IMR-90 (cell line): ENCODE measurements around the gene ECSIT. TPM values are rescaled to one million over a fixed set of nuclear protein-coding genes. Genes with fewer than 3 reads are reported as not detected.

Experiments used
- ATAC-seq: fragments of 200-7000 bp; cut with Tn5 transposase; 2 replicates; pipeline ENCODE4 v1.9.1; 2020; ENCODE audit warnings: low read depth, mild to moderate bottlenecking, moderate library complexity
- BruUV-seq: library from RNA; stranded (reverse); fragments of 400-500 nt; replicated peaks from 2 replicates; lab custom pipeline; 2021; lab: Mats Ljungman, UMichigan
- CTCF ChIA-PET: fragments of 300-600 bp; formaldehyde crosslinking; extraction: SDS; loops from one replicate; lab custom pipeline; 2021; ENCODE audit warnings: antibody characterized with exemption; lab: Yijun Ruan, JAX
- POLR2A ChIA-PET: fragments of 300-600 bp; sonication (Branson Sonifier 250); formaldehyde crosslinking; loops from one replicate; lab custom pipeline; 2022; ENCODE audit warnings: antibody characterized with exemption; ENCODE audit not compliant: unreplicated experiment; lab: Charles Lee
- DNase-seq: peaks from one replicate; pipeline ENCODE4 v3.0.0; 2013
- H2AFZ ChIP-seq: replicated peaks from 2 replicates; pipeline ENCODE3; 2013; ENCODE audit warnings: low read length, mild to moderate bottlenecking; ENCODE audit not compliant: poor library complexity
- H2AK5ac ChIP-seq: 2 replicates; pipeline ENCODE4 v1.6.1; 2013; ENCODE audit warnings: low read depth, low read length, inconsistent platforms
- H2AK9ac ChIP-seq: replicated peaks from 2 replicates; pipeline ENCODE3; 2013; ENCODE audit warnings: mild to moderate bottlenecking, low read depth, low read length, moderate library complexity; ENCODE audit not compliant: poor library complexity
- H2BK120ac ChIP-seq: 2 replicates; pipeline ENCODE4 v1.6.1; 2013; ENCODE audit warnings: low read depth, low read length, inconsistent platforms
- H2BK15ac ChIP-seq: 3 replicates; pipeline ENCODE4 v1.6.1; 2013; ENCODE audit warnings: low read depth, low read length, inconsistent platforms
- H2BK20ac ChIP-seq: 2 replicates; pipeline ENCODE4 v1.6.1; 2013; ENCODE audit warnings: low read depth, mild to moderate bottlenecking, inconsistent platforms, low read length, moderate library complexity
- H2BK5ac ChIP-seq: 2 replicates; pipeline ENCODE4 v1.6.1; 2013; ENCODE audit warnings: mild to moderate bottlenecking, low read depth, low read length, inconsistent platforms; ENCODE audit not compliant: poor library complexity, severe bottlenecking
- H3K14ac ChIP-seq: replicated peaks from 2 replicates; pipeline ENCODE4 v1.6.1; 2013; ENCODE audit warnings: low read depth, low read length, inconsistent platforms
- H3K18ac ChIP-seq: 2 replicates; pipeline ENCODE4 v1.6.1; 2013; ENCODE audit warnings: low read depth, low read length, control low read depth
- H3K23ac ChIP-seq: 2 replicates; pipeline ENCODE4 v1.6.1; 2013; ENCODE audit warnings: low read depth, low read length, inconsistent platforms
- H3K27ac ChIP-seq: 2 replicates; pipeline ENCODE4 v1.5.1; 2013; ENCODE audit warnings: mild to moderate bottlenecking, control low read depth, low read length; ENCODE audit not compliant: insufficient read depth
- H3K27me3 ChIP-seq: 2 replicates; pipeline ENCODE4 v1.6.1; 2013; ENCODE audit warnings: low read length; ENCODE audit not compliant: control insufficient read depth, insufficient read depth
- H3K36me3 ChIP-seq: 2 replicates; pipeline ENCODE4 v1.6.1; 2013; ENCODE audit warnings: low read length, mixed read lengths; ENCODE audit not compliant: control insufficient read depth, insufficient read depth
- H3K4ac ChIP-seq: 2 replicates; pipeline ENCODE4 v1.6.1; 2013; ENCODE audit warnings: low read depth, low read length, inconsistent platforms
- H3K4me1 ChIP-seq: 2 replicates; pipeline ENCODE4 v1.6.1; 2013; ENCODE audit warnings: low read length, mixed read lengths; ENCODE audit not compliant: control insufficient read depth, insufficient read depth
- H3K4me2 ChIP-seq: 2 replicates; pipeline ENCODE4 v1.6.1; 2013; ENCODE audit warnings: low read depth, mild to moderate bottlenecking, control low read depth, low read length, moderate library complexity
- H3K4me3 ChIP-seq: 2 replicates; pipeline ENCODE4 v1.5.1; 2013; ENCODE audit warnings: low read depth, mild to moderate bottlenecking, control low read depth, low read length, moderate library complexity; ENCODE audit not compliant: insufficient read depth
- H3K56ac ChIP-seq: 2 replicates; pipeline ENCODE4 v1.6.1; 2013; ENCODE audit warnings: low read length, inconsistent platforms; ENCODE audit not compliant: insufficient read depth; ENCODE audit errors: extremely low read depth
- H3K79me1 ChIP-seq, 2 experiments: 2 replicates each; pipeline ENCODE4 v1.6.1; 2013; ENCODE audit warnings: low read length in 2 of 2, inconsistent platforms in 1 of 2, low read depth in 1 of 2
- H3K9ac ChIP-seq: 2 replicates; pipeline ENCODE4 v1.6.1; 2013; ENCODE audit warnings: low read depth, low read length, control low read depth
- H3K9me1 ChIP-seq: 2 replicates; pipeline ENCODE4 v1.6.1; 2013; ENCODE audit warnings: low read length, inconsistent platforms; ENCODE audit not compliant: insufficient read depth
- H3K9me3 ChIP-seq: 2 replicates; pipeline ENCODE4 v1.6.1; 2013; ENCODE audit warnings: low read length; ENCODE audit not compliant: control insufficient read depth, insufficient read depth
- H4K20me1 ChIP-seq: 2 replicates; pipeline ENCODE4 v1.6.1; 2013; ENCODE audit warnings: low read length, inconsistent platforms; ENCODE audit not compliant: insufficient read depth
- H4K5ac ChIP-seq: 2 replicates; pipeline ENCODE4 v1.6.1; 2013; ENCODE audit warnings: mild to moderate bottlenecking, low read depth, low read length, control low read depth
- H4K8ac ChIP-seq, 2 experiments: 2 replicates each; pipeline ENCODE4 v1.6.1; 2013; ENCODE audit warnings: low read depth in 2 of 2, low read length in 2 of 2, control low read depth in 1 of 2, inconsistent platforms in 1 of 2
- H4K91ac ChIP-seq: 2 replicates; pipeline ENCODE4 v1.6.1; 2013; ENCODE audit warnings: low read depth, low read length, inconsistent platforms; ENCODE audit not compliant: insufficient read depth
- BHLHE40 ChIP-seq: fragments of 150-350 bp; IDR thresholded peaks from 2 replicates; pipeline ENCODE4 v1.6.1; 2016; ENCODE audit warnings: mild to moderate bottlenecking, low read depth, low read length
- CHD1 ChIP-seq: IDR thresholded peaks from 2 replicates; pipeline ENCODE4 v1.6.1; 2012; ENCODE audit warnings: low read depth, low read length, improper control_type of control experiment
- FOS ChIP-seq: fragments of 150-350 bp; IDR thresholded peaks from 2 replicates; pipeline ENCODE4 v1.6.1; 2016; ENCODE audit warnings: low read depth, low read length
- MAFK ChIP-seq: IDR thresholded peaks from 2 replicates; pipeline ENCODE4 v1.6.1; 2012; ENCODE audit warnings: low read depth, low read length, improper control_type of control experiment
- MAZ ChIP-seq: IDR thresholded peaks from 2 replicates; pipeline ENCODE4 v1.6.1; 2012; ENCODE audit warnings: low read depth, mild to moderate bottlenecking, low read length, improper control_type of control experiment, moderate library complexity, borderline replicate concordance
- POLR2A ChIP-seq: IDR thresholded peaks from 2 replicates; pipeline ENCODE4 v1.6.1; 2012; ENCODE audit warnings: mild to moderate bottlenecking, low read depth, low read length
- RAD21 ChIP-seq: IDR thresholded peaks from 2 replicates; pipeline ENCODE4 v1.6.1; 2012; ENCODE audit warnings: low read length, improper control_type of control experiment
- RCOR1 ChIP-seq: IDR thresholded peaks from 2 replicates; pipeline ENCODE4 v1.6.1; 2012; ENCODE audit warnings: mild to moderate bottlenecking, low read length, improper control_type of control experiment; ENCODE audit not compliant: insufficient replicate concordance
- RFX5 ChIP-seq: IDR thresholded peaks from 2 replicates; pipeline ENCODE4 v1.8.0; 2012; ENCODE audit warnings: low read depth, mild to moderate bottlenecking, low read length, moderate library complexity
- WGBS, 2 experiments: methylation state at CpG; one replicate each; pipeline versions ENCODE4 v1.1.5 to v1.1.7; 2013; ENCODE audit warnings: missing lambda C conversion rate in 2 of 2; ENCODE audit not compliant: insufficient read length in 1 of 2; ENCODE audit errors: extremely low coverage in 2 of 2; 5-methylcytosine and 5-hydroxymethylcytosine counted together
- dilution Hi-C: fragments of 300-500 bp; cut with HindIII; formaldehyde crosslinking; loops from one replicate; pipeline ENCODE4 v1.14.3; 2018; ENCODE audit warnings: low sequenced_read_pairs; ENCODE audit not compliant: unreplicated experiment
- in situ Hi-C: fragments of 300-500 bp; cut with MboI; formaldehyde crosslinking; loops from 3 replicates; pipeline ENCODE4 v1.14.3; 2019; ENCODE audit warnings: low sequenced_read_pairs, inconsistent platforms, mixed read lengths
- intact Hi-C: fragments of 100-400 bp; cut with micrococcal nuclease; formaldehyde crosslinking; loops from 2 replicates; pipeline ENCODE4 v1.10.0; 2022
- polyA plus RNA-seq, 3 experiments: library from polyadenylated mRNA; depleted of rRNA; stranded (reverse); fragments of >200 nt; gene quantifications; 2 replicates each; pipeline ENCODE4 v1.2.3, GENCODE V29; 2012; ENCODE audit warnings: low replicate concordance in 1 of 3
- total RNA-seq: library from RNA; depleted of rRNA; stranded (reverse); fragments of >200 nt; gene quantifications from 2 replicates; pipeline ENCODE4 v1.2.3, GENCODE V29; 2012
- TF ChIP-seq, protein P1 (sequence below): conservative IDR thresholded peaks from 2 replicates; pipeline ENCODE4 v1.5.1; 2012; ENCODE audit warnings: mild to moderate bottlenecking, low read depth, low read length, improper control_type of control experiment

ECSIT gene
- total and polyA plus RNA-seq, 2 of the 4 experiments (the other 2 are of a cell fraction) = 30.5 to 42.3 TPM

DNA sequence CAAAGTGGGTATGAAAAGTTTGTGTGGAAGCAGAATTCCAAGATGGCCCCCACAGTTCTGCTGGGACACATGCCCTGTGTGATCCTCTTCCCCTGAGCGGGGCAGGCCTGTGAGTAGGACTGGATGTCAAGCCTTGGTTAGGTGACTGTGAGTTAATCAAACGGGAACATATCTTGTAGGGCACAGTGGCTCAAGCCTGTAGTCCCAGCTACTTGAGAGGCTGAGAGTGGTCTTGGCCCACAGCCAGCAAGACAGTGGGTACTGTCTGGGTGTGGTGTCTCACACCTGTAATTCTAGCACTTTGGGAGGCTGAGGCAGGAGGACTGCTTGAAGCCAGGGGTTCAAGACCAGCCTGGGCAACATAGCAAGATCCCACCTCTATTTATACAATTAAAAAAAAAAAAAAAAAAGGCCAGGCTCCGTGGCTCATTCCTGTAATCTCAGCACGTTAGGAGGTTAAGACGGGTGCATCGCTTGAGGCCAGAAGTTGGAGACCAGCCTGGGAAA, 29.7 kb downstream of the ECSIT start:
- H3K56ac ChIP-seq = no peak overlapping the region
- CTCF ChIA-PET = no interaction called here
- H3K36me3 ChIP-seq = peaks cover 8% of the 10 kb centered on the region
- H3K4me2 ChIP-seq = no peak overlapping the region
- no peaks in the 10 kb centered on the region; the same call in 1 of the 2 replicates for H4K20me1 ChIP-seq
- no peak overlapping the region for H2BK120ac ChIP-seq
- no peak overlapping the region for H4K91ac ChIP-seq
- H2BK15ac ChIP-seq = no peak overlapping the region
- ATAC-seq = no peak
- no peak overlapping the region for H3K14ac ChIP-seq
- dilution Hi-C loops = no loop called here
- no CpG with 5 or more reads among the region's 6 CpGs for WGBS, 2 experiments
- intact Hi-C loops = no loop called here
- H3K23ac ChIP-seq = no peak overlapping the region
- peaks cover 7% of the 10 kb centered on the region; the same call in 1 of the 2 replicates for H3K9me1 ChIP-seq
- H2AFZ ChIP-seq = no peak overlapping the region
- H4K5ac ChIP-seq = no peak overlapping the region
- no peak overlapping the region for H2BK5ac ChIP-seq
- POLR2A ChIA-PET = no interaction called here
- TF ChIP-seq MAZ = no peak
- TF ChIP-seq RAD21 = no peak
- no peak for TF ChIP-seq BHLHE40
- TF ChIP-seq MAFK = no peak
- TF ChIP-seq CHD1 = no peak
- TF ChIP-seq POLR2A = no peak
- no peak for TF ChIP-seq RFX5
- TF ChIP-seq FOS = no peak
- TF ChIP-seq, protein P1, sequence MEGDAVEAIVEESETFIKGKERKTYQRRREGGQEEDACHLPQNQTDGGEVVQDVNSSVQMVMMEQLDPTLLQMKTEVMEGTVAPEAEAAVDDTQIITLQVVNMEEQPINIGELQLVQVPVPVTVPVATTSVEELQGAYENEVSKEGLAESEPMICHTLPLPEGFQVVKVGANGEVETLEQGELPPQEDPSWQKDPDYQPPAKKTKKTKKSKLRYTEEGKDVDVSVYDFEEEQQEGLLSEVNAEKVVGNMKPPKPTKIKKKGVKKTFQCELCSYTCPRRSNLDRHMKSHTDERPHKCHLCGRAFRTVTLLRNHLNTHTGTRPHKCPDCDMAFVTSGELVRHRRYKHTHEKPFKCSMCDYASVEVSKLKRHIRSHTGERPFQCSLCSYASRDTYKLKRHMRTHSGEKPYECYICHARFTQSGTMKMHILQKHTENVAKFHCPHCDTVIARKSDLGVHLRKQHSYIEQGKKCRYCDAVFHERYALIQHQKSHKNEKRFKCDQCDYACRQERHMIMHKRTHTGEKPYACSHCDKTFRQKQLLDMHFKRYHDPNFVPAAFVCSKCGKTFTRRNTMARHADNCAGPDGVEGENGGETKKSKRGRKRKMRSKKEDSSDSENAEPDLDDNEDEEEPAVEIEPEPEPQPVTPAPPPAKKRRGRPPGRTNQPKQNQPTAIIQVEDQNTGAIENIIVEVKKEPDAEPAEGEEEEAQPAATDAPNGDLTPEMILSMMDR = no peak
- no peak for TF ChIP-seq RCOR1
- H3K79me1 ChIP-seq = peaks cover 8 to 34% of the 10 kb centered on the region in 2 experiments; a peak in 3 of 4 replicates
- H2AK5ac ChIP-seq = no peak overlapping the region
- no peaks in the 10 kb centered on the region for H3K9me3 ChIP-seq
- BruUV-seq = no TSS peak
- no peak overlapping the region for H3K4ac ChIP-seq
- no peak overlapping the region for H3K9ac ChIP-seq
- H2AK9ac ChIP-seq = no peak overlapping the region
- H3K27ac ChIP-seq = no peak overlapping the region
- H3K18ac ChIP-seq = no peak overlapping the region
- H4K8ac ChIP-seq = no peak overlapping the region
- no peak for DNase-seq
- peaks cover 3% of the 10 kb centered on the region for H3K4me1 ChIP-seq
- H3K27me3 ChIP-seq = no peaks in the 10 kb centered on the region
- in situ Hi-C loops = no loop called here
- H2BK20ac ChIP-seq = no peak overlapping the region
- no peak overlapping the region for H3K4me3 ChIP-seq
